Motor neuron (in vitro differentiated cells): Measurements from ENCODE around the gene ISG20L2. TPM values are rescaled to one million over a fixed set of nuclear protein-coding genes. Genes with fewer than 3 reads are reported as not detected.

Experiments
- ATAC-seq, 8 experiments: fragments of 200-7000 bp; cut with Tn5 transposase; replicated peaks in 6 of 8; 2 replicates each; pipeline ENCODE4 v1.8.0; 2021; ENCODE audit warnings: mild to moderate bottlenecking in 8 of 8, moderate library complexity in 8 of 8
- H3K27ac ChIP-seq, 2 donors: fragments of 250-450 bp; sonication (Bioruptor Pico); 2 replicates each; pipeline ENCODE4 v1.9.0; 2021; ENCODE audit warnings: antibody characterized with exemption in 2 of 2, mild to moderate bottlenecking in 2 of 2, moderate library complexity in 1 of 2
- H3K4me1 ChIP-seq, 2 donors: fragments of 250-450 bp; sonication (Bioruptor Pico); replicated peaks in 1 of 2; 2 replicates each; pipeline ENCODE4 v1.6.1; 2021; ENCODE audit warnings: antibody characterized with exemption in 2 of 2, mild to moderate bottlenecking in 2 of 2, moderate library complexity in 1 of 2
- H3K4me3 ChIP-seq, 5 donors: fragments of 250-450 bp; sonication (Bioruptor Pico); 2 replicates each; pipeline ENCODE4 v1.9.0; 2021; ENCODE audit warnings: antibody characterized with exemption in 5 of 5, mild to moderate bottlenecking in 5 of 5, moderate library complexity in 4 of 5
- WGBS, 10 experiments: fragments of 450-650 bp; shearing (Covaris generic); methylation state at CpG; one replicate each; pipeline ENCODE4 v1.0.0; 2022; 5-methylcytosine and 5-hydroxymethylcytosine counted together
- in situ Hi-C, 9 experiments: fragments of 400-800 bp; cut with MboI; loops; one replicate each; pipeline ENCODE4 v1.15.0; 2021; ENCODE audit warnings: low sequenced_read_pairs in 9 of 9, low pct_unique_long_range_greater_than_20kb in 2 of 9; ENCODE audit not compliant: unreplicated experiment in 9 of 9
- total RNA-seq, 8 experiments: library from RNA; unstranded; fragments of 300-600 nt; gene quantifications; 2 replicates each; pipeline versions ENCODE4 v1.2.3 to v1.2.4, GENCODE V29; 2022

Gene ISG20L2
- total RNA-seq, 8 experiments from 2014 or later: 25.1 to 45.2 (median 33.0) TPM

- peak; percentile 1 to 40 (median 25) for ATAC-seq
These were observed 22.3 kb upstream of the ISG20L2 start for GRCh38 chr1:156750711-156751450.

GRCh38 chr1:156750191-156750672 is 21.7 kb upstream of the ISG20L2 start:
- peaks cover 45 to 47% of the 10 kb centered on the region in 2 donors for H3K4me1 ChIP-seq
- in situ Hi-C loops: no loop called here
- no peak for ATAC-seq
- H3K4me3 ChIP-seq: peak overlapping the region; percentile 77 to 97 (median 93)
- H3K27ac ChIP-seq: peak overlapping the region in 1 of 2 donors; percentile 84
- WGBS, 10 experiments: 0 to 4% (median 0%) methylated on average over 1 to 5 of the region's 5 CpGs; no CpG with 5 or more reads in 5 of the 10 experiments

More at GRCh38 chr1:156750711-156751450, 22.3 kb upstream of the ISG20L2 start:
- in situ Hi-C loops: no loop called here
- H3K27ac ChIP-seq: peak overlapping the region; percentile 78 to 84
- 0 to 4% (median 0%) methylated on average over 8 to 22 of the region's 64 CpGs; no CpG with 5 or more reads in 7 of the 10 experiments for WGBS, 10 experiments
- H3K4me3 ChIP-seq: peak overlapping the region; percentile 77 to 97 (median 93)
- peaks cover 41 to 47% of the 10 kb centered on the region in 2 donors for H3K4me1 ChIP-seq

- H3K4me1 ChIP-seq: peaks cover 45 to 47% of the 10 kb centered on the region in 2 donors
- no peak overlapping the region for H3K27ac ChIP-seq
- H3K4me3 ChIP-seq: peak overlapping the region; percentile 77 to 97 (median 93)
- no peak for ATAC-seq
- 0 to 82% (median 25%) methylated on average over 1 to 8 of the region's 8 CpGs; no CpG with 5 or more reads in 2 of the 10 experiments for WGBS, 10 experiments
- in situ Hi-C loops: no loop called here
These were observed 21.0 kb upstream of the ISG20L2 start for GRCh38 chr1:156749419-156750118.

- peak overlapping the region; percentile 99 for H3K27ac ChIP-seq
- peak overlapping the region in 1 of 5 donors; percentile 93 for H3K4me3 ChIP-seq
- H3K4me1 ChIP-seq: peaks cover 45 to 47% of the 10 kb centered on the region in 2 donors
- 0 to 62% (median 33%) methylated on average over 1 to 9 of the region's 9 CpGs; no CpG with 5 or more reads in 1 of the 10 experiments for WGBS, 10 experiments
- ATAC-seq: peak in 3 of 8 experiments; percentile 1 to 6 (median 3)
- in situ Hi-C loops: no loop called here
These were observed 20.3 kb upstream of the ISG20L2 start for GRCh38 chr1:156748670-156749418.

- Histone ChIP-seq H3K4me3 (peak overlapping the region; percentile 37 to 52 (median 42)), H3K4me1 (peaks cover 44 to 46% of the 10 kb centered on the region in 2 donors), H3K27ac (peak overlapping the region; percentile 99)
- in situ Hi-C loops: no loop called here
- no peak for ATAC-seq
- 0 to 50% (median 20%) methylated on average over 2 to 8 of the region's 8 CpGs; no CpG with 5 or more reads in 3 of the 10 experiments for WGBS, 10 experiments
These were observed 19.4 kb upstream of the ISG20L2 start for GRCh38 chr1:156747742-156748669.

- WGBS, 10 experiments: 0% methylated on average over 1 to 10 of the region's 29 CpGs; no CpG with 5 or more reads in 7 of the 10 experiments
- H3K4me3 ChIP-seq: peak overlapping the region; percentile 37 to 52 (median 42)
- H3K27ac ChIP-seq: peak overlapping the region; percentile 99
- peak; percentile 46 to 78 (median 69) for ATAC-seq
- H3K4me1 ChIP-seq: peaks cover 41 to 43% of the 10 kb centered on the region in 2 donors
- in situ Hi-C loops: no loop called here
These were observed 18.4 kb upstream of the ISG20L2 start for GRCh38 chr1:156746728-156747631.

DNA sequence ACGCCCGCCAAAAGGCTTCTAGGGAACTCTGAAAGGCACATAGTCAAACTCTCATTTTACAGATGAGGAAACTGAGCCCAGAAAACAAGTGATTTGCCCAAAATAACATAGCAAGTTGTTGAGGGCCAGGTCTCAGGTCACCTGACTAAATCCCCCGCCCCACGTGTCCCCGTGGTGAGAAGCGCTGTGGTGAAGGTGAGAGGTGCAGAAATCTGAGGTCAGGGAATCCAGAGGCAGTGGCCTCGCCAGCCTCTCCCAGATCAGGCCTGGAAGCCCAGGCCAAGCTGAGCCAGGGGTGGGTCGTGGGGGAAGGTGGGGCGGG is 17.8 kb upstream of the ISG20L2 start:
- ATAC-seq: no peak
- H3K4me1 ChIP-seq: peaks cover 47 to 49% of the 10 kb centered on the region in 2 donors
- in situ Hi-C loops: no loop called here
- H3K27ac ChIP-seq: peak overlapping the region; percentile 99
- peak overlapping the region; percentile 37 to 52 (median 42) for H3K4me3 ChIP-seq
- WGBS, 10 experiments: 0 to 69% (median 52%) methylated on average over 1 to 7 of the region's 9 CpGs; no CpG with 5 or more reads in 4 of the 10 experiments

GRCh38 chr1:156745881-156746280 is 17.3 kb upstream of the ISG20L2 start:
- in situ Hi-C loops: no loop called here
- Histone ChIP-seq H3K27ac (peak overlapping the region; percentile 99), H3K4me1 (peaks cover 49 to 51% of the 10 kb centered on the region in 2 donors), H3K4me3 (no peak overlapping the region)
- 20 to 100% (median 88%) methylated on average over 1 to 3 of the region's 3 CpGs; no CpG with 5 or more reads in 3 of the 10 experiments for WGBS, 10 experiments
- ATAC-seq: no peak

- in situ Hi-C loops: no loop called here
- Histone ChIP-seq H3K27ac (no peak overlapping the region), H3K4me1 (peaks cover 47 to 50% of the 10 kb centered on the region in 2 donors), H3K4me3 (no peak overlapping the region)
- no peak for ATAC-seq
- 60 to 100% (median 94%) methylated on average over 1 to 11 of the region's 14 CpGs; no CpG with 5 or more reads in 4 of the 10 experiments for WGBS, 10 experiments
These were observed 16.3 kb upstream of the ISG20L2 start for GRCh38 chr1:156744786-156745419.

DNA sequence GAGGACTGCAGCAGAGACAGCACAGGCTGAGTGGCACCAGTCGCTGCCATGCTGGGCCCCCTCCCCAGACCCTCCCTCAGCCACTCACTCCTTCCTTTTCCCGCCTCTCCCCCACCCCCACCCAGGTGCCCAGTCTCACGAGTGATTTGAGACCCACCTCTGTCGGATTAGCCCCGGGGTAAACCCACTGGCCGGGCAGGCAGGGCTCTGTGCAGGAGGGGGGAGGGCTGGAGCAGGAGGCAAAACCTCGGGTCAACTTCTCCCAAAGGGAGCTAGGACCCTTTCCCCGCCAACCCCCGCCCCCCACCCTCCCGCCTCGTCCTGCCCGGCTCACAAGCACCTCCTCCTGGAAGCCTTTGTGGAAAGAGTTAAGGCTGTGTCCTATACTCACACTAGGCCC is 15.8 kb upstream of the ISG20L2 start:
- Histone ChIP-seq H3K27ac (no peak overlapping the region), H3K4me1 (peaks cover 45% of the 10 kb centered on the region in 2 donors), H3K4me3 (no peak overlapping the region)
- in situ Hi-C loops: no loop called here
- WGBS, 10 experiments: 100% methylated on average over 1 of the region's 12 CpGs; no CpG with 5 or more reads in 9 of the 10 experiments
- ATAC-seq: no peak
